ENCODE data around the gene PICK1. TPM values are rescaled to one million over a fixed set of nuclear protein-coding genes. Genes with fewer than 3 reads are reported as not detected.
A peak's percentile ranks its signal among the peaks of the same experiment; 100 is the strongest.

PICK1 gene
- total RNA-seq, 1 experiment from 2014 or later: 35.7 TPM

GRCh38 chr22:38023045-38023444 is 34.2 kb upstream of the PICK1 start:
- Histone ChIP-seq H3K23me2 (ENCODE audit: insufficient read length, low read depth, low read length, poor library complexity, severe bottlenecking) (no peaks in the 10 kb centered on the region), H2BK120ac (ENCODE audit: low read depth, low read length, poor library complexity, severe bottlenecking) (no peak overlapping the region), H2BK15ac (ENCODE audit: low read depth, low read length) (no peak overlapping the region), H3K23ac (ENCODE audit: insufficient read length, low read depth, low read length) (no peak overlapping the region), H3K4me2 (ENCODE audit: insufficient read depth, insufficient read length, low read length) (no peak overlapping the region), H3K4me1 (ENCODE audit: insufficient read depth, low read length) (no peaks in the 10 kb centered on the region), H3K79me1 (ENCODE audit: insufficient read depth, low read depth, low read length, poor library complexity, severe bottlenecking) (no peaks in the 10 kb centered on the region), H4K8ac (replicated peaks; ENCODE audit: insufficient read length, low read depth, low read length) (no peak overlapping the region), H3K9ac (ENCODE audit: extremely low read depth, insufficient read length, low read length) (no peak overlapping the region), H2AK5ac (ENCODE audit: insufficient read length, low read length) (no peak overlapping the region), H3K79me2 (ENCODE audit: insufficient read depth, low read length) (no peaks in the 10 kb centered on the region), H3T11ph (ENCODE audit: low read length) (no peak overlapping the region), H4K20me1 (ENCODE audit: control insufficient read depth, insufficient read depth, insufficient read length) (no peaks in the 10 kb centered on the region), H2AFZ (ENCODE audit: low read length) (no peak overlapping the region), H3K14ac (ENCODE audit: insufficient read depth, low read length) (no peak overlapping the region), H3K18ac (ENCODE audit: insufficient read length, low read depth, low read length) (no peak overlapping the region), H2BK20ac (ENCODE audit: low read depth, low read length, poor library complexity, severe bottlenecking) (no peak overlapping the region), H2BK12ac (ENCODE audit: insufficient read length, low read depth, low read length) (no peak overlapping the region), H4K5ac (ENCODE audit: insufficient read length, low read depth, low read length) (no peak overlapping the region), H2BK5ac (ENCODE audit: insufficient read length, low read length) (no peak overlapping the region), H3K56ac (ENCODE audit: insufficient read length, low read depth, low read length) (no peak overlapping the region), H4K91ac (ENCODE audit: insufficient read length, low read depth, low read length) (no peak overlapping the region), H3K4ac (ENCODE audit: low read depth, low read length) (no peak overlapping the region), H3K27me3 (ENCODE audit: insufficient read depth, low read length) (no peaks in the 10 kb centered on the region), H3K27ac (ENCODE audit: insufficient read length, low read depth, low read length) (no peak overlapping the region), H3K9me3 (ENCODE audit: control insufficient read depth, low read depth, low read length) (no peaks in the 10 kb centered on the region)
- Mint-ChIP-seq H3K27ac (peak overlapping the region in 1 of 3 experiments; percentile 27; a peak in 1 of 7 replicates), H3K36me3 (ENCODE audit: insufficient read depth in 1 of 3, low read depth in 3 of 3) (no peaks in the 10 kb centered on the region), H3K9me3 (no peaks in the 10 kb centered on the region), H3K4me3 (no peak overlapping the region), H3K4me1 (peaks cover 4 to 19% of the 10 kb centered on the region in 2 experiments; a peak in 3 of 4 replicates), H3K27me3 (ENCODE audit: low read depth) (peaks cover 31% of the 10 kb centered on the region)
- WGBS (ENCODE audit: extremely low coverage, insufficient read length, low lambda C conversion rate): no CpG with 5 or more reads among the region's 6 CpGs
- no peak for DNase-seq
- TF ChIP-seq CTCF (conservative IDR thresholded peaks at IDR 0.05): no peak
